ENCODE measurements around the gene FRS3. TPM values are rescaled to one million over a fixed set of nuclear protein-coding genes. Genes with fewer than 3 reads are reported as not detected.

Gene FRS3
- total RNA-seq, 1 experiment from 2014 or later = 4.3 TPM

DNA sequence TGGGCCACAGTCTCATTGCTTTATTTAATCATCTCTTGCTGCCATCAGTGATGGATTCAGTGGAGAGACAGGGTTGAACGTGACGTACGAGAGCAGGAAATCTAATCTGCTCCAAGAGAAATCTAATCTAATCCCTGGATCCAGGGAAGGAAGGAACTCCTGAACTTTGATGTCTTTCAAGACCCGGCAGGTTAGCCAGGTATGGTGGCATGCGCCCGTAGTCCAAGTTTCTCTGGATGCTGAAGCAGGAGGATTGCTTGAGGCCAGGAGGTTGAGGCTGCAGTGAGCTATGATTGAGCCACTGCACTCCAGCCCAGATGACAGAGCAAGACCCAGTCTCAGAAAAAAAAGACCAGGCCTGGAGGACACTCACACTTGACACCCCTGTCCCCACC lies 21.1 kb downstream of the FRS3 start:
- Histone ChIP-seq H3K4me1 (ENCODE audit: insufficient read depth, low read length) (no peaks in the 10 kb centered on the region), H3F3A (ENCODE audit: low read length, unreplicated experiment) (no peaks in the 10 kb centered on the region), H3K36me3 (ENCODE audit: low read depth, low read length) (no peaks in the 10 kb centered on the region), H3K27ac (ENCODE audit: low read length) (no peak overlapping the region), H4K20me1 (ENCODE audit: low read length) (no peaks in the 10 kb centered on the region), H3K9ac (ENCODE audit: low read length) (no peak overlapping the region), H2AFZ (ENCODE audit: low read length) (no peak overlapping the region), H3K4me2 (ENCODE audit: low read length) (no peak overlapping the region), H3K27me3 (ENCODE audit: low read length) (no peaks in the 10 kb centered on the region), H3K9me3 (ENCODE audit: low read length) (no peaks in the 10 kb centered on the region), H3K79me2 (ENCODE audit: low read length) (no peaks in the 10 kb centered on the region), H3K9me2 (replicated peaks; ENCODE audit: low read length) (no peaks in the 10 kb centered on the region), H3K4me3 (ENCODE audit: low read length) (no peak overlapping the region)
- POLR2A ChIA-PET (ENCODE audit: unreplicated experiment) = no interaction called here
- CTCF ChIA-PET = no interaction called here
- BruUV-seq (replicated peaks) = no TSS peak
- TF ChIP-seq EZH2 (IDR thresholded peaks at IDR 0.05; ENCODE audit: low read length, unreplicated experiment) = no peak
- TF ChIP-seq EZH2phosphoT487 (IDR thresholded peaks at IDR 0.05; ENCODE audit: borderline replicate concordance, low read length) = no peak
- TF ChIP-seq, protein P1, sequence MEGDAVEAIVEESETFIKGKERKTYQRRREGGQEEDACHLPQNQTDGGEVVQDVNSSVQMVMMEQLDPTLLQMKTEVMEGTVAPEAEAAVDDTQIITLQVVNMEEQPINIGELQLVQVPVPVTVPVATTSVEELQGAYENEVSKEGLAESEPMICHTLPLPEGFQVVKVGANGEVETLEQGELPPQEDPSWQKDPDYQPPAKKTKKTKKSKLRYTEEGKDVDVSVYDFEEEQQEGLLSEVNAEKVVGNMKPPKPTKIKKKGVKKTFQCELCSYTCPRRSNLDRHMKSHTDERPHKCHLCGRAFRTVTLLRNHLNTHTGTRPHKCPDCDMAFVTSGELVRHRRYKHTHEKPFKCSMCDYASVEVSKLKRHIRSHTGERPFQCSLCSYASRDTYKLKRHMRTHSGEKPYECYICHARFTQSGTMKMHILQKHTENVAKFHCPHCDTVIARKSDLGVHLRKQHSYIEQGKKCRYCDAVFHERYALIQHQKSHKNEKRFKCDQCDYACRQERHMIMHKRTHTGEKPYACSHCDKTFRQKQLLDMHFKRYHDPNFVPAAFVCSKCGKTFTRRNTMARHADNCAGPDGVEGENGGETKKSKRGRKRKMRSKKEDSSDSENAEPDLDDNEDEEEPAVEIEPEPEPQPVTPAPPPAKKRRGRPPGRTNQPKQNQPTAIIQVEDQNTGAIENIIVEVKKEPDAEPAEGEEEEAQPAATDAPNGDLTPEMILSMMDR (conservative IDR thresholded peaks at IDR 0.05; ENCODE audit: low read depth, low read length) = no peak
- intact Hi-C loops (cut with micrococcal nuclease) = no loop called here
- DNase-seq = no peak
- ATAC-seq = no peak

DNA sequence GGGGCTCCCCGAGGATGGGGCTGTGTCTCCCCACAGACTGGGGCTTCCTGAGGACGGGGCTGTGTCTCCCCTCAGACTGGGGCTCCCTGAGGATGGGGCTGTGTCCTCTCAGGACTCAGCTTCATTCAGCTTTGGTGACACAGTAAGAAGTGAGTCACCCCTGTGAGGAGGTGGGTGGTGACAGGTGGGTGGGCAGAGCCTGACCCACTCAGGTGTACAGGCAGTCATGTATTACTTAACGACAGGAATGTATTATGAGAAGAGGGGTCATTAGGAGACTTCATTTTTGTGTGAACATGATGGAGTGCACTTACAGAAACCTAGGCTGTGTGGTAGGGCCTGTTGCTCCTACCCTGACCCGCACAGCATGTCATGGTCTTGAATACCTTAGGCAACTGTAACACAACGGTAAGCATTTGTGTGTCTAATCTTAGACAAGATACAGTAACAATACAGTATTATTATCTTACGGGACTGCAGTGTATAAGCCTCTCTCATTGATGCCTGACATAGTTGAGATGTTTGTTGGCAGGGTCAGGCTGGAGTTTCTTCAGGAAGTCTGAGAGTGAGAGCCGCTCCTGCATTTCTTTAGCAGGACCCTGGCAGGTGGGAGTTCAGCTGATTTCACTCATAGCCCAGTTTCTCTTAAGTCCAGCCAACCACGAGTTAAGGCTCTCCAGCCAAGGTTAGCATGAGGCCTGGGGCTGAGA lies 21.6 kb downstream of the FRS3 start:
- Histone ChIP-seq H3K79me2 (ENCODE audit: low read length) (no peaks in the 10 kb centered on the region), H3K4me2 (ENCODE audit: low read length) (no peak overlapping the region), H3K9me3 (ENCODE audit: low read length) (no peaks in the 10 kb centered on the region), H3K27ac (ENCODE audit: low read length) (no peak overlapping the region), H3K9me2 (replicated peaks; ENCODE audit: low read length) (no peaks in the 10 kb centered on the region), H3F3A (ENCODE audit: low read length, unreplicated experiment) (no peaks in the 10 kb centered on the region), H3K36me3 (ENCODE audit: low read depth, low read length) (no peaks in the 10 kb centered on the region), H3K4me1 (ENCODE audit: insufficient read depth, low read length) (no peaks in the 10 kb centered on the region), H3K27me3 (ENCODE audit: low read length) (no peaks in the 10 kb centered on the region), H3K9ac (ENCODE audit: low read length) (no peak overlapping the region), H4K20me1 (ENCODE audit: low read length) (no peaks in the 10 kb centered on the region), H3K4me3 (ENCODE audit: low read length) (no peak overlapping the region), H2AFZ (ENCODE audit: low read length) (no peak overlapping the region)
- BruUV-seq (replicated peaks) = no TSS peak
- TF ChIP-seq EZH2phosphoT487 (IDR thresholded peaks at IDR 0.05; ENCODE audit: borderline replicate concordance, low read length) = no peak
- ChIA-PET POLR2A (ENCODE audit: unreplicated experiment) (no interaction called here), CTCF (no interaction called here)
- DNase-seq (no peak), ATAC-seq (no peak)
- intact Hi-C loops (cut with micrococcal nuclease) = no loop called here

DNA sequence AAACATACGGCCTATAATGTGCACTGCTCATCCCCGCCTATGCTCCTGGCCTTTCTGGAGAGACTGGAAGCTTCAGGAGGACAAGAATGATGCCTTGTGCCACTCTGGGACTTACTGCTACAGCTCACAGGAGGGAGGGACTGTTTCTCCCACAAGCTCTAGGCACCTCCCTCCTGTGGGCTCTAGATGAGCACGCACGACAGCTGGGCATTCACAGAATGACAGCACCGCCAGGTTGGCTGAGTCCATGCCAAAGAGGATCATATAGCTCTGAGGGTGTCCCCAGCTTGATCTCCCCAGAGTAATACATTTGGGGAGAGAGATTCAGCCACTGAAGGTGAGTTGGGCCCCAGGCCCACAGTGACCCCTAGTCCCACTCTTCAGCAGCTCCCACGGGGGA lies 22.4 kb downstream of the FRS3 start:
- H3K36me3 ChIP-seq (ENCODE audit: low read depth, low read length) = no peaks in the 10 kb centered on the region
- ATAC-seq (no peak), DNase-seq (no peak)
- no TSS peak for BruUV-seq (replicated peaks)
- no peak overlapping the region for H3K4me3 ChIP-seq (ENCODE audit: low read length)
- TF ChIP-seq EZH2phosphoT487 (IDR thresholded peaks at IDR 0.05; ENCODE audit: borderline replicate concordance, low read length) (no peak), EZH2 (IDR thresholded peaks at IDR 0.05; ENCODE audit: low read length, unreplicated experiment) (no peak)
- TF ChIP-seq, protein P1 (conservative IDR thresholded peaks at IDR 0.05; ENCODE audit: low read depth, low read length) = no peak
- H3K27me3 ChIP-seq (ENCODE audit: low read length) = no peaks in the 10 kb centered on the region
- no peaks in the 10 kb centered on the region for H3K9me3 ChIP-seq (ENCODE audit: low read length)
- no peaks in the 10 kb centered on the region for H3F3A ChIP-seq (ENCODE audit: low read length, unreplicated experiment)
- H3K27ac ChIP-seq (ENCODE audit: low read length) = no peak overlapping the region
- no peak overlapping the region for H3K4me2 ChIP-seq (ENCODE audit: low read length)
- intact Hi-C loops (cut with micrococcal nuclease) = no loop called here
- CTCF ChIA-PET = no interaction called here
- H3K9ac ChIP-seq (ENCODE audit: low read length) = no peak overlapping the region
- H3K79me2 ChIP-seq (ENCODE audit: low read length) = no peaks in the 10 kb centered on the region
- H2AFZ ChIP-seq (ENCODE audit: low read length) = no peak overlapping the region
- no peaks in the 10 kb centered on the region for H3K9me2 ChIP-seq (replicated peaks; ENCODE audit: low read length)
- no peaks in the 10 kb centered on the region for H4K20me1 ChIP-seq (ENCODE audit: low read length)
- H3K4me1 ChIP-seq (ENCODE audit: insufficient read depth, low read length) = no peaks in the 10 kb centered on the region
- POLR2A ChIA-PET (ENCODE audit: unreplicated experiment) = no interaction called here

Measured in PC-3 (cell line).